ENCODE results near the gene NSG2.

DNA sequence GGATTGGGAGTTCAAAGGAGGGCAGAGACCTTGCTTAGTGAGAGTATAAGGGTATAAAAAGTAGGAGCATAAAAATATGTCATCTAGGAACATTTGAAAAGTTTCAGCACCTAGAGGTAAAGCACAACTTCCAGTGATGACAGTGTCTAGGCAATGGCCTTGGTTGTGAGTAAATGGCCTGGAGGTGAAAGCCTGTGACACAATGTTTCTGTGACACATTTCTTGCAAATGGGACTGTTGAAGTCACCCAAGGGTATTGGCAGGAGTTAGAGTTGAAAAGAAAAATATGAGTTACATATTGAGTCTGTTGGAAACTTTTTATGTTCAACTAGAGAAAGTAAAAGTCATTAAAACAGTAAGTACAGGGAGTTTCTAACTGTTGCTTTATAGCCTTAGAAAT lies 41.7 kb upstream of the NSG2 start:
- no peak for TF ChIP-seq POLR2A (IDR thresholded peaks at IDR 0.05; ENCODE audit: low read length)
- TF ChIP-seq GATA1 (IDR thresholded peaks at IDR 0.05; ENCODE audit: low read depth, low read length) = no peak

All from erythroblast (primary cell).